ENCODE results near the gene LILRB2.

LILRB2 gene

DNA sequence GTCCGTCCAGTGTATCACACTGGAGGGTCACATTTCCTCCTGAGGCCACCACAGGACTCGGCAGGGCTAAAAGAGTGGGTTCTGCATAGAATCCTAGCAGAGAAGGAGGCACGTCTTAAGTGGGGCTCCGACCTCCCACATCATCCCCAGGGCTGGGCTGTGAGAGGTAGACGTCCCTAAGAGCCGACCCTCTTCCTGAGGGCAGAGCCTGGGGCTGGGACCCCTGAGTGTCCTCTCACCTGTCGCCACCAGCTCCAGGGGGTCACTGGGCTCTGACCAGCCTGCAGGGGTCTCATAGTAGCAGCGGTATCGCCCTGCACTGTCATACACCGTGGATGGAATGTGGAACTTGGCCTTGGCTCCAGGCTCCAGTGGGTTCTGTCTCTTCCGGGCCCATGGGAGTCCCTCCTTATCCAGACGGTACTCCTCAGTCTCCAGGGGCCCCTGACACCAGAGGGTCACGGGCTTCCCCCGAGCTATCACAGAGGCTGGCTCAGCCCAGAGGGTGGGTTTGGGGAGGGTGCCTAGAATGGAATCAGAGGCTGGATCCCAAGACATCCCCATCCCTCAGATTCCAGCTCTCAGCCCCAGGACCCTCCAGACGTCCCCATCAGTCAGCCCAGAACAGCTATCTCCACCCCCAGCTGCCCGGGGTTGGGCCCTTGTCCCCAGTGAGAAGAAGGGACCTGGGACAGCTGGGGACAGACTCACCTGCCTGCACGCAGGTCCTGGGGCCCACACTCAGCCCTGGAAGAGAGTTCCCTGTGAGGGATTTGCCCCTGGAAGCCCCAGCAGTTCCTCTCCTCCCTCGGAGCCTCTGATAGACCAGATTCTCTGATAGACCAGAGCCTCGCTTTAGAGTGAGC lies 24.4 kb downstream of the LILRB2 start:
- no peak overlapping the region for H3K4me3 ChIP-seq (ENCODE audit: low read length)
- no peak overlapping the region for H2AFZ ChIP-seq (ENCODE audit: low read length)
- H3K9me3 ChIP-seq (replicated peaks; ENCODE audit: insufficient read depth, low read length): no peaks in the 10 kb centered on the region
- H3K9ac ChIP-seq (ENCODE audit: low read length): no peak overlapping the region
- DNase-seq: no peak
- no peaks in the 10 kb centered on the region for H4K20me1 ChIP-seq (ENCODE audit: insufficient read depth, low read length)
- no peaks in the 10 kb centered on the region for H3K36me3 ChIP-seq (replicated peaks; ENCODE audit: insufficient read depth, low read length)
- no peak for TF ChIP-seq CTCF (IDR thresholded peaks at IDR 0.05; ENCODE audit: low read length)
- no peak for TF ChIP-seq EZH2phosphoT487 (IDR thresholded peaks at IDR 0.05; ENCODE audit: low read length)
- TF ChIP-seq EZH2 (optimal IDR thresholded peaks at IDR 0.05; ENCODE audit: low read depth, low read length): no peak
- no peaks in the 10 kb centered on the region for H3K4me1 ChIP-seq (ENCODE audit: low read length)
- H3K4me2 ChIP-seq (ENCODE audit: low read depth, low read length): no peak overlapping the region
- H3K9me2 ChIP-seq (replicated peaks; ENCODE audit: insufficient read depth, low read length): no peaks in the 10 kb centered on the region
- no peaks in the 10 kb centered on the region for H3K79me2 ChIP-seq (ENCODE audit: low read length)
- H3F3A ChIP-seq (ENCODE audit: insufficient read depth, low read length): no peaks in the 10 kb centered on the region
- no peak overlapping the region for H3K27ac ChIP-seq (ENCODE audit: low read length)
- peaks cover 93% of the 10 kb centered on the region for H3K27me3 ChIP-seq (replicated peaks; ENCODE audit: insufficient read depth, low read length)

DNA sequence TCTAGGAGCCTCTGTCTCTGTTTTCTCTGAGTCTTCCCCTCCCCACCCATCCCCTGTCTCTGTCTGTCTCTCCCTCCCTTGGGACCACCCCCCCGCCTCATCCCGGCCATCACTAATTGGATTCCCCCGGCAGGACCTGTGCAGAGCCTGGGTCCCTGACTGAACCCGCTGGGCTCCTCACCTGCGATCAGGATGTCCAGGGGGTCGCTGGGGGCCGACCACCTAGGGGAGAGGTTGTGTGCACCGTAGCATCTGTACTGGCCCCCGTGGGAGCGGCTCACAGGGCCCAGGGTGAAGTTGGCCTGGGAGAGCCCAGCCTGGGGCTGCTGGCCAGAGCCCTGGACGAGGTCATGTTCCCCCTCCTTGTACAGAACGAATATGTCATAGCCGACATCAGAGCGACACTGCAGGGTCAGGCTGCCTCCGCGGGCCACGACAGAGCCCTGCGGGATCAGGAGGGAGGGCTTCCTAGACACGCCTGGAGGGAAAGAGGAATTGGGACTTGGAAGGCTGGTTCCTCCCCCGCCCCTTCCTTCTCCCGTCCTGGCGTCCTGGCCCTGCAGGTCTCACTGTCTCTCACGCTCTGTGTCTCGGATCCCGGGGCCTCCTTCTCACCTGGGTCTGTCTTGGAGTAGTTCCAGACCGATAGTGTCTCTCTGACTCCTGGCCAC lies 25.7 kb downstream of the LILRB2 start:
- Histone ChIP-seq H3K9me3 (replicated peaks; ENCODE audit: insufficient read depth, low read length) (no peaks in the 10 kb centered on the region), H3K27ac (ENCODE audit: low read length) (no peak overlapping the region), H3K27me3 (replicated peaks; ENCODE audit: insufficient read depth, low read length) (peaks cover 86% of the 10 kb centered on the region), H3K9me2 (replicated peaks; ENCODE audit: insufficient read depth, low read length) (no peaks in the 10 kb centered on the region), H3K4me2 (ENCODE audit: low read depth, low read length) (no peak overlapping the region), H4K20me1 (ENCODE audit: insufficient read depth, low read length) (no peaks in the 10 kb centered on the region), H3K36me3 (replicated peaks; ENCODE audit: insufficient read depth, low read length) (no peaks in the 10 kb centered on the region), H3K9ac (ENCODE audit: low read length) (no peak overlapping the region), H3K4me1 (ENCODE audit: low read length) (no peaks in the 10 kb centered on the region), H3F3A (ENCODE audit: insufficient read depth, low read length) (no peaks in the 10 kb centered on the region), H3K4me3 (ENCODE audit: low read length) (no peak overlapping the region), H3K79me2 (ENCODE audit: low read length) (no peaks in the 10 kb centered on the region), H2AFZ (ENCODE audit: low read length) (no peak overlapping the region)
- no peak for DNase-seq
- TF ChIP-seq CTCF (IDR thresholded peaks at IDR 0.05; ENCODE audit: low read length) (no peak), EZH2 (optimal IDR thresholded peaks at IDR 0.05; ENCODE audit: low read depth, low read length) (no peak), EZH2phosphoT487 (IDR thresholded peaks at IDR 0.05; ENCODE audit: low read length) (no peak)

DNA sequence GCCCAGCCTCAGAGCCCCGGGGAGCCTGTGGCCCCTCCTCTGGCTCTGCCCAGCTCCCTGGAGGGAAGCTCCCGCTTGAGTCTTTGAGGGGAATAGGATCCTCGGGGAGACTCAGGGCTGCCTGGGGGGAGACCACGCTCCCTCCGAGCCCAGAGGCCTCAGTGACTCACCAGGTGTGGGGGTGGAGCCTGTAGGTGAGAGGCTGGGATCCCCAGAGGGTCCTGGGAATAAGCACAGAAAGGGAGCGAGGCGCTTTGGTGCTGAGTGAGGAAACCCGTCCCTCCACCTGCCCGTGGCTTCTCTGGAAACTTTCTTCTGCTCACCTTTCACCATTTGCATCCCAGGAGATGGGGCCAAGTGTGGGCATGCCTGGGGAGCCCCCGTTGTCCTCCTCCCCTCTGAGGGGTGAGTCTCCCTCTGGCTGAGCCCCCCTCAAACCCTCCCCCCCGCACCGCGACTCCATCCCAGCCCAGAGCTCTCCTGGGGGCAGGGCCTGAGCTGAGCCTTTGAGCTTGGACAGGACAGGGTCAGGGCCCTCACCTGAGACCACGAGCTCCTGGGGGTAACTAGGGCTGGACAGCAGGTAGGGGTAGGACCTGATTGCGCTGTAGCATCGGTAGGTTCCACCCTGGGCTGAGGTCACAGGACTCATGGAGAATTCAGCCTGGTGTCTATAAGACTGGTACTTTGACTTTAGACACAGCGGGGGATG lies 26.6 kb downstream of the LILRB2 start:
- H3K27me3 ChIP-seq (replicated peaks; ENCODE audit: insufficient read depth, low read length): peaks cover 82% of the 10 kb centered on the region
- TF ChIP-seq EZH2phosphoT487 (IDR thresholded peaks at IDR 0.05; ENCODE audit: low read length): no peak
- TF ChIP-seq CTCF (IDR thresholded peaks at IDR 0.05; ENCODE audit: low read length): no peak
- no peak for TF ChIP-seq EZH2 (optimal IDR thresholded peaks at IDR 0.05; ENCODE audit: low read depth, low read length)

More for the DNA sequence above, 26.6 kb downstream of the LILRB2 start:
- H3K79me2 ChIP-seq (ENCODE audit: low read length): no peaks in the 10 kb centered on the region
- H3K36me3 ChIP-seq (replicated peaks; ENCODE audit: insufficient read depth, low read length): no peaks in the 10 kb centered on the region
- H3K9me3 ChIP-seq (replicated peaks; ENCODE audit: insufficient read depth, low read length): no peaks in the 10 kb centered on the region
- H3K4me2 ChIP-seq (ENCODE audit: low read depth, low read length): no peak overlapping the region
- no peak overlapping the region for H3K27ac ChIP-seq (ENCODE audit: low read length)
- H3K9me2 ChIP-seq (replicated peaks; ENCODE audit: insufficient read depth, low read length): no peaks in the 10 kb centered on the region
- no peak for DNase-seq
- no peaks in the 10 kb centered on the region for H3K4me1 ChIP-seq (ENCODE audit: low read length)
- H3K4me3 ChIP-seq (ENCODE audit: low read length): no peak overlapping the region
- no peak overlapping the region for H2AFZ ChIP-seq (ENCODE audit: low read length)
- H3K9ac ChIP-seq (ENCODE audit: low read length): no peak overlapping the region
- H4K20me1 ChIP-seq (ENCODE audit: insufficient read depth, low read length): no peaks in the 10 kb centered on the region
- no peaks in the 10 kb centered on the region for H3F3A ChIP-seq (ENCODE audit: insufficient read depth, low read length)

All from MM.1S (cell line).